GM12878 (cell line): ENCODE results near the gene CCDC197. TPM values are rescaled to one million over a fixed set of nuclear protein-coding genes. Genes with fewer than 3 reads are reported as not detected.
A peak's percentile ranks its signal among the peaks of the same experiment; 100 is the strongest.

ENCODE experiments used
- ATAC-seq: fragments of 200-7000 bp; cut with Tn5 transposase; 3 replicates; pipeline ENCODE4 v1.9.1; 2020; ENCODE audit warnings: mild to moderate bottlenecking, moderate library complexity
- BruUV-seq: library from RNA; stranded (reverse); fragments of 400-500 nt; replicated peaks from 2 replicates; lab custom pipeline; 2021; lab: Mats Ljungman, UMichigan
- CTCF ChIA-PET: fragments of 300-600 bp; sonication (Branson Sonifier 250); formaldehyde crosslinking; extraction: SDS; loops from one replicate; lab custom pipeline; 2021; ENCODE audit warnings: inconsistent platforms; lab: Yijun Ruan, JAX
- POLR2A ChIA-PET: fragments of 350-600 bp; formaldehyde crosslinking; extraction: SDS; loops from one replicate; lab custom pipeline; 2021; ENCODE audit warnings: inconsistent platforms; lab: Charles Lee
- RAD21 ChIA-PET: fragments of 300-600 bp; sonication (Branson Sonifier 250); formaldehyde crosslinking; loops from one replicate; lab custom pipeline; 2023; ENCODE audit warnings: antibody characterized with exemption; ENCODE audit not compliant: unreplicated experiment; lab: Charles Lee
- SMC1A ChIA-PET: fragments of 300-600 bp; sonication (Branson Sonifier 250); formaldehyde crosslinking; loops from one replicate; lab custom pipeline; 2023; ENCODE audit not compliant: unreplicated experiment, uncharacterized antibody; lab: Charles Lee
- DNase-seq: peaks from one replicate; pipeline ENCODE4 v3.0.0-alpha.2; 2011; ENCODE audit warnings: low read depth, low spot score
- FAIRE-seq: peaks from 3 replicates; lab custom pipeline; 2011; peaks lifted over from hg19 to GRCh38; lab: Jason Lieb, UNC
- H2AFZ ChIP-seq: 2 replicates; pipeline ENCODE4 v1.6.0; 2011; ENCODE audit warnings: low read depth, low read length, control low read depth; ENCODE audit not compliant: control insufficient read depth
- H3K27ac ChIP-seq: 2 replicates; pipeline ENCODE4 v1.5.1; 2011; ENCODE audit warnings: control low read depth; ENCODE audit not compliant: control insufficient read depth, insufficient read depth
- H3K27me3 ChIP-seq, 2 experiments: replicated peaks in 1 of 2; 2 replicates each; pipeline versions ENCODE4 v1.6.0 to v1.6.1; 2011; ENCODE audit warnings: low read length in 1 of 2; ENCODE audit not compliant: control insufficient read depth in 2 of 2, insufficient read depth in 2 of 2
- H3K36me3 ChIP-seq, 2 experiments: 2 replicates each; pipeline ENCODE4 v1.5.1; 2011; ENCODE audit warnings: low read length in 1 of 2; ENCODE audit not compliant: control insufficient read depth in 2 of 2, insufficient read depth in 2 of 2
- H3K4me1 ChIP-seq: 2 replicates; pipeline ENCODE4 v1.6.1; 2011; ENCODE audit warnings: mild to moderate bottlenecking, low read length, moderate library complexity, mixed read lengths; ENCODE audit not compliant: control insufficient read depth, insufficient read depth
- H3K4me2 ChIP-seq: 2 replicates; pipeline ENCODE4 v1.6.0; 2011; ENCODE audit warnings: control low read depth; ENCODE audit not compliant: control insufficient read depth, insufficient read depth
- H3K4me3 ChIP-seq: fragments of 200-600 bp; sonication (generic); 2 replicates; pipeline ENCODE4 v1.5.1; 2016
- H3K79me2 ChIP-seq: 2 replicates; pipeline ENCODE4 v1.6.0; 2011; ENCODE audit warnings: low read length; ENCODE audit not compliant: control insufficient read depth, insufficient read depth
- H3K9ac ChIP-seq: 2 replicates; pipeline ENCODE4 v1.8.0; 2011; ENCODE audit warnings: low read length, control low read depth, mixed read lengths; ENCODE audit not compliant: control insufficient read depth, insufficient read depth
- H3K9me3 ChIP-seq: replicated peaks from 3 replicates; pipeline ENCODE4 v1.5.1; 2011; ENCODE audit warnings: mild to moderate bottlenecking, low read length; ENCODE audit not compliant: control insufficient read depth, insufficient read depth
- H4K20me1 ChIP-seq: 2 replicates; pipeline ENCODE4 v1.6.0; 2011; ENCODE audit not compliant: control insufficient read depth, insufficient read depth
- EGR1 ChIP-seq, 2 experiments: IDR thresholded peaks; 1 replicate in 1 of 2; 2 replicates in 1 of 2; pipeline ENCODE4 v1.6.1; 2011 to 2012; ENCODE audit warnings: low read depth in 2 of 2, low read length in 2 of 2, borderline replicate concordance in 1 of 2, mild to moderate bottlenecking in 1 of 2, moderate library complexity in 1 of 2
- HDGF ChIP-seq: fragments of 450-650 bp; IDR thresholded peaks from 2 replicates; pipeline ENCODE4 v1.6.1; 2016; ENCODE audit warnings: antibody characterized with exemption
- WRNIP1 ChIP-seq: IDR thresholded peaks from 2 replicates; pipeline ENCODE4 v1.6.1; 2011; ENCODE audit warnings: low read depth, low read length, improper control_type of control experiment, borderline replicate concordance
- WGBS: methylation state at CpG from one replicate; pipeline ENCODE4 v1.1.6; 2016; ENCODE audit warnings: low lambda C conversion rate; ENCODE audit not compliant: insufficient replicate concordance, insufficient coverage; ENCODE audit errors: missing lambda C conversion rate; 5-methylcytosine and 5-hydroxymethylcytosine counted together
- in situ Hi-C: fragments of 300-500 bp; cut with MboI; formaldehyde crosslinking; loops from 9 replicates; pipeline ENCODE4 v1.14.3; 2018; ENCODE audit warnings: mixed read lengths
- intact Hi-C: fragments of 100-400 bp; cut with micrococcal nuclease; formaldehyde crosslinking; loops from one replicate; pipeline ENCODE4 v1.14.2; 2022; ENCODE audit not compliant: unreplicated experiment
- polyA plus RNA-seq, 11 experiments: library from polyadenylated mRNA; depleted of rRNA in 4 of 11; unstranded in 6 of 11; stranded (reverse) in 5 of 11; fragments of >200 nt; fragmentation: Nextera tagmentation in 4 of 11; fragmentation: Illumina TruSeq in 1 of 11; extraction: Ambion mirVana in 4 of 11; extraction: Trizol in 1 of 11; gene quantifications; 1 replicate in 1 of 11; 2 replicates in 10 of 11; pipeline versions ENCODE4 v1.2.1 to v1.2.3, GENCODE V29; 2011 to 2016; ENCODE audit warnings: inconsistent platforms in 2 of 11, missing spikeins in 2 of 11, low read depth in 1 of 11
- total RNA-seq, 4 experiments: library from RNA; depleted of rRNA in 3 of 4; stranded (reverse); fragments of >200 nt in 3 of 4; fragmentation: Illumina TruSeq in 1 of 4; extraction: Trizol in 1 of 4; gene quantifications; 2 replicates each; pipeline versions ENCODE4 v1.2.1 to v1.2.3, GENCODE V29; 2013 to 2021
- TF ChIP-seq, protein P1 (sequence below): IDR thresholded peaks from 2 replicates; pipeline ENCODE4 v1.6.1; 2011; ENCODE audit warnings: borderline replicate concordance, low read depth, mild to moderate bottlenecking, moderate library complexity, low read length; ENCODE audit not compliant: insufficient read depth, poor library complexity, severe bottlenecking

CCDC197 gene
- total and polyA plus RNA-seq, 10 of the 15 experiments (the other 5 are each of a cell fraction or from before 2014, with no cell fraction given): 0.12 TPM; not detected in 9

DNA sequence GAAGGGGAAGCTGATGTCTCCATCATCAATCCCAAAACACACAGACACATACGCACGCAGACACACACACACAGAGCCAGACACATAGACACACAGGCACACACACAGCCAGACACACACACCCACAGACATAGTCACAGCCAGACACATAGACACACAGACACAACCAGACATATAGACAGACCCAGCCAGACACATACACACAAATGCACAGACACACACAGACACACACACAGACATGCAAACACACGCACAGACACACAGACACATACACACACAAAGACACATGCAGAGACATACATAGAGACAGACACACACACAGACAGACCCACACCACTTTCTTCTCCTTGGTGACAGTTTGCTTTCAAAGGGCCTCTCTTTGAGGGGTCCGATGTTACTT is 6.3 kb downstream of the CCDC197 start:
- intact Hi-C loops: loop anchor here (5.0 kb wide), 1 partner anchor 46 kb away; no protein-coding TSS in a partner anchor
- Histone ChIP-seq H3K27ac (no peak overlapping the region), H3K36me3 (no peaks in the 10 kb centered on the region), H4K20me1 (no peaks in the 10 kb centered on the region), H3K79me2 (no peaks in the 10 kb centered on the region), H3K9ac (no peak overlapping the region), H2AFZ (no peak overlapping the region), H3K27me3 (no peaks in the 10 kb centered on the region), H3K9me3 (no peaks in the 10 kb centered on the region), H3K4me3 (no peak overlapping the region), H3K4me2 (no peak overlapping the region), H3K4me1 (peaks cover 25% of the 10 kb centered on the region)
- TF ChIP-seq EGR1 (IDR thresholded peaks at IDR 0.05; ENCODE audit: borderline replicate concordance in 1 of 2, low read depth in 2 of 2, low read length in 2 of 2) (no peak), HDGF (0 out of 2 replicates have a peak, but pooled peaks have one; percentile 57), WRNIP1 (no peak)
- TF ChIP-seq, protein P1, sequence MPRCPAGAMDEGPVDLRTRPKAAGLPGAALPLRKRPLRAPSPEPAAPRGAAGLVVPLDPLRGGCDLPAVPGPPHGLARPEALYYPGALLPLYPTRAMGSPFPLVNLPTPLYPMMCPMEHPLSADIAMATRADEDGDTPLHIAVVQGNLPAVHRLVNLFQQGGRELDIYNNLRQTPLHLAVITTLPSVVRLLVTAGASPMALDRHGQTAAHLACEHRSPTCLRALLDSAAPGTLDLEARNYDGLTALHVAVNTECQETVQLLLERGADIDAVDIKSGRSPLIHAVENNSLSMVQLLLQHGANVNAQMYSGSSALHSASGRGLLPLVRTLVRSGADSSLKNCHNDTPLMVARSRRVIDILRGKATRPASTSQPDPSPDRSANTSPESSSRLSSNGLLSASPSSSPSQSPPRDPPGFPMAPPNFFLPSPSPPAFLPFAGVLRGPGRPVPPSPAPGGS: peak; percentile 70
- BruUV-seq: no TSS peak
- WGBS: 32% methylated on average over 4 of the region's 4 CpGs
- POLR2A ChIA-PET: interaction anchor here (1.4 kb wide), 1 partner anchor 64 kb away, joined by 7 read pairs; no protein-coding TSS in a partner anchor
- in situ Hi-C loops: loop anchor here (5.0 to 10.0 kb wide), 2 partner anchors 61 to 349 kb away; no protein-coding TSS in a partner anchor
- CTCF ChIA-PET: interaction anchor here (0.6 to 16.9 kb wide), 12 partner anchors 11 to 806 kb away, joined by 3 to 541 read pairs (median 4); partner anchors contain the start of gene ASB2
- SMC1A ChIA-PET: interaction anchor here (0.9 to 3.0 kb wide), 5 partner anchors 32 to 67 kb away, joined by 3 to 24 read pairs (median 4); no protein-coding TSS in a partner anchor
- DNase-seq (no peak), ATAC-seq (no peak), FAIRE-seq (no peak)
- RAD21 ChIA-PET: interaction anchor here (0.6 to 9.3 kb wide), 4 partner anchors 32 to 1742 kb away, joined by 4 to 344 read pairs (median 7); no protein-coding TSS in a partner anchor
